ENCODE data around the gene SGCA.

SGCA gene

DNA sequence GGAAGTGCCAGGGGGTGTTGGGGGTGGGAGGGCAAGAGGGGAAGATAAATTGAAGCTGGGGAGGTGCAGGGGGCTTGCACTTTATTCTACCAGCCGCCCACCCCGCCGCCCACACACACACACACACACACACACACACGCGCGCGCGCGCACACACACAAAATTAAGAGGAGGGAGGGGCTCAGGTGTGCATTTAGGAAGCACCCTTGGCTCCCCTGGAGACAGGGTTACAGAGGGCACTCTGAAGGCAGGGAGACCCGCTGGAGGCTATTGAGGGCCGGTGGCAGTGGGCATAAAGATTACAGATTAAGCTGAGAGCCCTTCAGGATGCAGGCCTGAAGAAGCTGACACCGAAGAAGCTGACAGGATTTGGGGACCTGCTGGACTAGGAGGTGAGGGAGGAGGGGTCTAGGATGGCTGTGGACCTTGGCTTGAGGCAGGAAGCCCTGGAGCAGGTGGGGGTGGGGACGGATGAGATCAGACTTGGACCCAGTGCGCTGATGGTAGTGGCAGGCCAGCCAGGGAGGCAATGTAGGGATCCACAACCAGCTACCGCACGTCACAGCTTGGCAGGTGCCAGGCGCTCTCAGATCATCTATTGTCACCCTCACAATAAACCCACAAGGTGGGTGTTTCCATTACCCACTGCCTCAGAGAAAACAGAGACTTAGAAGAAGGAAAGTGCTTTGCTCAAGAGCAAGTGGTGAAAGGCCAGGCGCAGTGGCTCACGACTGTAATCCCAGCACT, 35.1 kb upstream of the SGCA start:
- Mint-ChIP-seq H3K36me3 (peaks cover 47% of the 10 kb centered on the region), H3K27ac (peak overlapping the region; percentile 88), H3K4me1 (peaks cover 43% of the 10 kb centered on the region), H3K4me3 (peak overlapping the region; percentile 67), H3K9me3 (no peaks in the 10 kb centered on the region)
- ATAC-seq (peak; percentile 4), DNase-seq (ENCODE audit: low spot score in 2 of 2) (no peak)

DNA sequence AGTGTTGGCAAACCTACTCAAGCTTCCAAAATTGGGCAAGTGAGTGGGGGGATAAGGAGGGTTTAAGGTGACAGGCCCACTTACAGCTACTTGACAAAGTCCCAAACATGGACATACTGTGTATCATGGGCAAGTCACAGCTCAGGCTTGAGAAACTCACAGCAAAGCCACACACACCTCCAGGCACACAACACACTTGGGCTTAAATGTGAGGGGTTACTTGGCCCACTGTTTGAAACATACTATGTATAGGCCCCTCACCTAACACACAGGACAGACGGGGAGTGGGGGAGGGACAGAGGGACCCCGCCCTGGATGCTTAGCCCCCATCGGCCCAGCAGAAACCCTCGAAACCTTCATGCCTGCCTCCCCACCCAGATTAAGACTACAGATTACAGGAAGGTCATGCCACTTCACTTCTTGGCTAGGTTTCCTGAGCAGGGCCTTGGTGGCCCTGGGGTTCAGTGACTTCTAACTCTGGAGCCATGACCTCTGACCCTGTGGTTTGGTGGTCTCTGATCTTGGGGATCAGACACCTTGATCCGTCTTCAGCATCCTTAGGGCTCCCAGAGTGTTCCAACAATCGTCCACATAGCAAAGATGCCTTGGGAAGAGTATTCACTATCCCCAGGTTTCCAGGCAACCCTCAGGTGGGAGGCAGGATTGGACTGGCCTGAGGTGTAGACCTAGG, 33.6 kb upstream of the SGCA start:
- peaks cover 63% of the 10 kb centered on the region for H3K36me3 Mint-ChIP-seq
- peaks cover 52% of the 10 kb centered on the region for H3K4me1 Mint-ChIP-seq
- no peak overlapping the region for H3K4me3 Mint-ChIP-seq
- ATAC-seq (no peak), DNase-seq (ENCODE audit: low spot score in 2 of 2) (no peak)
- no peaks in the 10 kb centered on the region for H3K9me3 Mint-ChIP-seq
- H3K27ac Mint-ChIP-seq: peak overlapping the region; percentile 88

DNA sequence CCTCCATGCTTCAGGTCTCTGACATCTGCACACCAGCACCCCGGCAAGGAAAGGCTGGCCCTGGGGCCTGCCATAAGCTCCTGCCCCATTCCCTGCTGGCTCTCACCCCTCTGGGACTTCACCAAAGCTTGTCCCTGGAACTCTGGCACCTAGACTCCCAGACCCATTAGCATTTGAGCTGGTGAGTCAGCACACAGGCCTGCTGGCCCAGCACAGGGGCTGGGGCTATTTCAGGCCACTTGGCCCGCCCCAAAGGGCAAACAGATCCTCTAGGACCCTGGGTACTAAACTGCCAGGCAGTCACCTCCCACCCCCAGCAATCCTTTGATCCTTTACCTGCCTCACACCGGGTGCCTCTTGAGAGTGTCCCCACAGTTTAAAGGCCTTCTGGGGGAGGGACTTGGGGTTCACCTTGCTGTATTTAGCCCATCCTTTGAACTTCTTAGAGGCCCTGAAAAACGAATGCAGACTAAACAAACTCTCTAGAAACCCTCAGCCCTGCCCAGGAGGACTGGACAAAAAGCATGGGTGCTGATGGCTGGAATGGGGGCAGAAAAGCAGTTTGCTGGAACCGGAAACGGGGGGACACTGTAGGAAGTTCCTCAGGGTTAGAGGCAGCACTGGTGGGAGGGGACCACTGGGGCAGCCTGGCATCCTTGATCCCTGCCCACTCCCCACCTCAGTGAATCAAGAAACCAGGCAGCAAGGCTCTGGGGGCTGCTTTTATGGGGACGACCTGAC, 32.6 kb upstream of the SGCA start:
- peaks cover 53% of the 10 kb centered on the region for H3K4me1 Mint-ChIP-seq

DNA sequence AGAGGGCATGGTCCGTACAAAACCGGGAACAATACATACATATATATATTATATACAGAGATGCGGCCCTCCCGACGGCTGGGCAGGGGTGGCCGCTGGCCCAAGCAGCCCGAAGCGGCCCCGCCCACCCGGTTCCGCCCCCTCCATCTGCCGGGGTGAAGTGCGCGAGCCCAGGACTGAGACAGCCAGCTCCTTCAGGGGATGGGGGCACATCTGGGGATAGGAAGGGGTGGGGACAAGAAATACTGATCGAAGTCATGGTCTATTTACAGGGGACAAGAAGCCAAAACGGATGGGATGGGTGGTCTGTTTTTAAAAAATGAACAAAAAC, 32.1 kb upstream of the SGCA start:
- Mint-ChIP-seq H3K27ac (no peak overlapping the region), H3K36me3 (peaks cover 72% of the 10 kb centered on the region), H3K4me3 (no peak overlapping the region), H3K9me3 (no peaks in the 10 kb centered on the region), H3K4me1 (peaks cover 48% of the 10 kb centered on the region)
- DNase-seq (ENCODE audit: low spot score in 2 of 2) (no peak), ATAC-seq (no peak)

More for the DNA sequence above, 32.6 kb upstream of the SGCA start:
- Mint-ChIP-seq H3K36me3 (peaks cover 72% of the 10 kb centered on the region), H3K27ac (no peak overlapping the region), H3K4me3 (no peak overlapping the region), H3K9me3 (no peaks in the 10 kb centered on the region)
- no peak for DNase-seq (ENCODE audit: low spot score in 2 of 2)
- ATAC-seq: no peak

DNA sequence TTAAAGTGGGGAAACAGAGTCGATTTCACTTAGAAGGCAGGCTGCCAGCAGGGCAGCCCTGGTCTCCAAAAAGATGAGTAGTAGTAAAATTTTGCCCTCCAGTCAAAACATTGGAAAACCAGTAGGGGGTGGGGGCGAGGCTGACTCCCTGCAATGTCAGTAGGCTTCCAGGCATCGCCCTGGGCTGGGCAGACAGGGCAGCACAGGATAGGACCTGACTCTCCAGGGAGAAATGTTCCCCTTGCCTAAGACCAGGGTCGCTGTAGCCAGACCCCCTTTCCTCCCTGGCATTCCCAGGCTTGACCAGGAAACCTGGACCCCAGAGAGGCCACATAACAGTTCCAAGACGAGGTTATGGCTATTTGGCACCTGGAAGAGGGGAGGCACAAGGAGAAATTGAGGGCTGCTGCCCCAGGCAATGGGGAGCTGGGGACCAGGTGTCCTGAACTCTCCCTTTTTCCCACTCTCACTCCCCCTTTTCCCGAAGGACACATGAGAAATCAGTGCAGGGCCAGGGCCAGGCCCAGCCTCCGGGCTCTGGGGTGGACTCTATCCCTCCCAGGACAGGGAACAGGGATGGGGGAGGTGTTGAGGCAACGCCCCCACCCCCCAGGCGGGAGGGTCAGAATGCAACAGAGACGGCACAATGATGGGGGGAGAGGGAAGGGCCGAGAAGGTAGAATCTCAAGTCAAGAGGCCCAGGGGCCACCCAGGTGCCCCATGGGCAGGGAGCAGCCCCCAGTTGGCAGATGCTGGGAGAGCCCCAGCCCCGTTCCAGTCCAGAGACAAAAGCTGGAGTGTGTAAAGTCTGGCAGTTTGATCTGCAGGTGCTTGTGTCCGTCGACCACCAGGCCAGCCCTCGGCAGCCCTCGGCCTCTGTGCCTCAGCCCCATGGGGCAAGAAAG, 31.3 kb upstream of the SGCA start:
- peaks cover 47% of the 10 kb centered on the region for H3K4me1 Mint-ChIP-seq
- no peak for DNase-seq (ENCODE audit: low spot score in 2 of 2)
- H3K4me3 Mint-ChIP-seq: no peak overlapping the region
- ATAC-seq: no peak
- peaks cover 76% of the 10 kb centered on the region for H3K36me3 Mint-ChIP-seq
- no peak overlapping the region for H3K27ac Mint-ChIP-seq
- no peaks in the 10 kb centered on the region for H3K9me3 Mint-ChIP-seq

DNA sequence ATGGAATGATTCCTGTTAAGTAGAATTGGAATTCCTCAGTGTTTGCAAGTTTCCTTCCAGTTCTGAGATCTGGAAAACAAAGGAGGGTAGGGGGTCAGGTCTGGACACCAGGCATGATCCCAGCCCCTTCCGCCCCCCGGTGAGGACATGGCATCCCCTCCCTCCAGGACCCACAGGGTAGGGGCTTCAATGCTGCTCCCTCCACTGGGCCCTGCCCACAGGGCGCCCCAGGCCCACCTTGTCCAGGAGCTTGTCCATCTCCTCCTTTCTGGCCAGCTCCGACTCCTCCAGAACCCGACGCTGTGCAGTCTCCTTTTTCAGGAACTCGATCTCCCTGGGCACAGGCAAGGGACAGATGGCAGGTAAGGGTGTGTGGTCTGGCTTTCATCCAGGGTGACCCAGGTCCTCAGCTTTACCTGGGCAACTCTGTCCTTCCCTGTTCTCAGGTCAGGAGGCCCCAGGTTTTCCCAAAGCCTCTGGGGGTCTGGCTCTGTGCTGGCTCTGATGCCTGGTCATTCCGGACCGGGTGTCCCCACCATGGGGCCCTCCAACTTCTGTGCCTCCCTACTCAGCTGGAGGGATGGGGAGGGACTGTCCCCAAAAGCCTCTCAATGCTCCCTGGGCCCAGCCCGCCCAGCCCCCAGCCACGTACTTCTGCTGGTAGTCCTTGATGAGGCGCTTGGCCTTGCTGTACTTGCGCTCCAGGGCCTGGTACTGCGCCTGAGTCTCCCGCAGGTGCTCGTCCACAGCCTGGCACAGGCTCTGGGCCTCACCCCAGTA, 30.3 kb upstream of the SGCA start:
- H3K36me3 Mint-ChIP-seq: peaks cover 81% of the 10 kb centered on the region
- peak overlapping the region; percentile 54 for H3K27ac Mint-ChIP-seq
- no peak overlapping the region for H3K4me3 Mint-ChIP-seq
- no peak for DNase-seq (ENCODE audit: low spot score in 2 of 2)
- H3K9me3 Mint-ChIP-seq: no peaks in the 10 kb centered on the region
- no peak for ATAC-seq
- H3K4me1 Mint-ChIP-seq: peaks cover 55% of the 10 kb centered on the region

DNA sequence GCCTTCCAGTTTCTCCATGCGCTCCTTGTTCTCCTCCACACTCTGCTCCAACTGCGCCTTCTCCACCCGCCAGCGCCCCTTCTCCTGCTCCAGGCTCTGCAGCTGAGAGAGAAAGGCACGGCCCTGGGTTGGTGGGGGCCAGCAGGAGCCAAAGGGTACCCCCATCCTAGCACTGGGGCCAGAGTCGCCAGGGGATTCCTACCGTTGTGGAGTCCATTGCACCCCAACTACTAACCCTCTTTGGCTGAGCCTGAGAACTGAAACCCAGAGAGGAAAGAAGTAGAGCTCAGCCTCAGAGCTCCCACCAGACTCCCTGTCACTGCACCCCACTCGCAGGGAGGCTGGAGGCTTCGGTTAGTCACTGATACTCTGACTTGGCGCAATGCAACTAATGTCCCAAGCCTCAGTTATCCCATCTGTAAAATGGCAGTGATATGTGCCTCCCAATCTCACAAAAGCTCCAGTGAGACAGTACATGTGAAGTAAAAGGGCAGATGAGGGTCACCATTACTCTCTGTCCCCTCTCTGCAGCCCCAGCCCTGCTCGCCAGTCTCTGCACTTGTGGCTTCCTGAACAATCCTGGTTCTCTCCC, 29.6 kb upstream of the SGCA start:
- H3K4me1 Mint-ChIP-seq: peaks cover 55% of the 10 kb centered on the region
- H3K9me3 Mint-ChIP-seq: no peaks in the 10 kb centered on the region
- peaks cover 83% of the 10 kb centered on the region for H3K36me3 Mint-ChIP-seq
- no peak overlapping the region for H3K4me3 Mint-ChIP-seq
- DNase-seq (ENCODE audit: low spot score in 2 of 2) (no peak), ATAC-seq (no peak)
- peak overlapping the region; percentile 87 for H3K27ac Mint-ChIP-seq

DNA sequence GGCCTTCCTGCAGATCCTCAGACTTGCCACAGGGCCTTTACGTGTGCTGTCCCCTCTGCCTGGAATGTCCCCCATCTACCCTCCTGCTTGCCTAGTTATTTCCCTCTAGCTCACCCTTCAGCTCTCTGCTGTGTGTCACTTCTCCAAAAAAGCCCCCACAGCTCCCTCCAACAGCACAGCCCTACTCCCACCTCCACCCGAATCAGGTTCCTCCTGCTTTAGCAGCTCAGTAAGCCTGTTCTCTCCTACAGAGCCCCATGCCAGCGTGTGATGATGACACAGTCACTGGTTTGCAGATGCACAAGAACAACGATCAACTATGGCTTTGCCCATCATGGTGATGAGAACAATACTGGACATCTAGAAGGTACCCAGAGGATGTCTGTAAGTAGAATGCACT, 28.8 kb upstream of the SGCA start:
- DNase-seq (ENCODE audit: low spot score in 2 of 2) (no peak), ATAC-seq (no peak)
- Mint-ChIP-seq H3K4me1 (peaks cover 56% of the 10 kb centered on the region), H3K9me3 (no peaks in the 10 kb centered on the region), H3K4me3 (no peak overlapping the region), H3K36me3 (peaks cover 86% of the 10 kb centered on the region), H3K27ac (peak overlapping the region; percentile 87)

DNA sequence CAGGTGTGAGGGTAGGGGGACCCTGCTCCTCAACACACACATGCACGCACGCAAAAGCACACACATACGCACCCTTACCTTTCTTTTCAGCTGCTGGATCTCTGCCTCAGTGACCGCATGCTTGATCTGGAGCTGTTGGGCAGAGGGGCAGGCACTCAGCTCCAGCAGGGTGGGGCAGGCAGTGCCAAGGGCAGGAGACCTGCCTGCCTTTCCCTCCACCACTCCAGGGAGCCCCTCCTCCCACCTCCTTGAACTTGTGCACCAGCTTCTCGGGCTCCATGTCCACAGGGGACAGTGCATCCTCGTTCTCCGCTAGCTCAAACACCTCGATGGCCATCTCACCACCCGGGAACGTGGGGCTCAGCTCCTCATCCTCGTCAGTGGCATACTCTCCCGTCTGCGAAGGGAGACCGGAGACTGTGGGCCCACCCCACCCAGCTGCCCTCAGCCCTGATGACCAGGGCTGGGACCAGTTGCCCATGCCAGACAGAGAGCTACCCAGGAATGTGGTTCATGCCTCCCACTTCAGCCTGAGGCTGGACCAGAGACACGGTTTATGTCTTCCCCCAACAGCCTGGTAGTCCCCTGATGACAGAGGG, 26.5 kb upstream of the SGCA start:
- Mint-ChIP-seq H3K9me3 (no peaks in the 10 kb centered on the region), H3K4me3 (no peak overlapping the region), H3K4me1 (peaks cover 67% of the 10 kb centered on the region), H3K36me3 (peaks cover 96% of the 10 kb centered on the region), H3K27ac (peak overlapping the region; percentile 79)
- ATAC-seq (no peak), DNase-seq (ENCODE audit: low spot score in 2 of 2) (no peak)

DNA sequence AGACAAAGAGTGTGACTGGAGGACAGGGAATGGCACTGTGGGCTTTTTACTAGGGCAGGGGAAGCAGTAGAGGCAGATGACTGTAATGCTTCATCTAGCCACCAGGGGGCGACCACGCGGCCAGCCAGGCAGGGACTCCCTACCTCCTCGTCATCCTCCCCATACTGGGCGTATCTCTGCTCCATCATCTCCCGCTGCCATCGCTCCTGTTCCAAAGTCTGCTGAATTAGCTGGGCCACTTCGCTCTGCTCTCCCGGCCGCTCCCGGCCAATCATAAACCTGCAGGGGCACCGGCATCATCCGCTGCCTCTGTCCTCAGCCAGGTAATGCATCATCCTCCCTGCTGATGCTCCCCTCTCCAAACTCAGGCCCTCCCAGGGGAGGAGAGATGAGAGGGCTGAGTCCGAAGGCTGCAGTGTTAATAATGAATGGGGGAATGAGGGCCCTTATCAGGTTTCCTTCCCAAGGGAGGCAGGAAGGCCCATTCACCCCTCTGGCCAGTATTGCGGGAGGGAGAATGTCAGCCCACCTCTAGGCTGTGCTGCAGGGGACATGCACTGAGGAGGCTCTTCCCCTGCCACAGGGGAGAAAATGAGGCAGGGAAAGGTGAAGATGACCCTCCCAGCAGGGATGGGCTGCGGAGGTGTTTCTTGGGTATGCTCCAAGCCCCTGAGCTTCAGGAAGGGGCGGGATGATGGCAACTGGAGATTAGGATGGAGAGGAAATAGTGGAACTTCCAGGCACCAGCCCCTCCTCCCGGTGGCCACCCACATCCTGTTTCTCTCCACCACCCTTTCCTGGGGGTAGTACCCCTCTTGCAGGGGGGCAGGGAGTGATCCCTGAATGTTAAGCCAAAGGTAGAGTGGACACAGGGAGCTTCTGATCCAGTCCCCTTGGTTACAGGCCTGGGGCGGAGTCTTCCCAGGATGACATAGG, 25.6 kb upstream of the SGCA start:
- peaks cover 100% of the 10 kb centered on the region for H3K36me3 Mint-ChIP-seq
- peak overlapping the region; percentile 79 for H3K27ac Mint-ChIP-seq
- H3K4me3 Mint-ChIP-seq: peak overlapping the region; percentile 59
- peaks cover 77% of the 10 kb centered on the region for H3K4me1 Mint-ChIP-seq
- ATAC-seq: peak; percentile 82
- peak; percentile 79 to 89 for DNase-seq (ENCODE audit: low spot score in 2 of 2)
- H3K9me3 Mint-ChIP-seq: no peaks in the 10 kb centered on the region

DNA sequence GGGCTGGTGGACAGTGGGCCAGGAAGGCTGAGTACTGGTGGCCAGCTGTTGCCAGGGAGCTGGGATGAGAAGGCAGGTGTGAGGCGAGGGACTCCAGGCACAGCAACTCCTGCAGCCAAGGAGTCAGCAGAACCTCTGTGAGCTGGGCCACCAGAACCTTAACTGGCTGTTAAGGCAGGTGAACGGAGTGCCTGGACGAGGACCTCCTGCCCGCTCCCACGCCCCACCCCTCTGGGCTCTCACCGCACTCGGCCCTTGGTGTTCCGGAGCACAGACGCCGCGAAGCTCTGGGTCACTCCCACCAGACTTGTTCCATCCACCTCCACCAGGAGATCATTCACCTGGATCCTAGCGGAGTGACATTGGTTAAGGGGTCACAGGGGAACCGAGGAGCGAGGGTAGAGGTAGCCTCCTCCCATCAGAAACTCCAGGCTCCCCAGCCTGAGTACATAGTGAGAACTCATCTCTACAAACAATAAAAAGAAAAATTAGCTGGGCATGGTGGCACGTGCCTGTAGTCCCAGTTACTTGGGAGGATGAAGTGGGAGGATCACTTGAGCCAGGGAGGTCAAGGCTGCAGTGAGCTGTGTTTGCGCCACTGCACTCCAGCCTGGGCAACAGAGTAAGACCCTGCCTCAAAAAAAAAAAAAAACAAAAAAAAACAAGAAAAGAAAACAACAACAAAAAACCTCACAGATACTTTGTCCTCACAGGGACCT, 24.6 kb upstream of the SGCA start:
- H3K4me3 Mint-ChIP-seq: peak overlapping the region; percentile 59
- no peaks in the 10 kb centered on the region for H3K9me3 Mint-ChIP-seq
- no peak for DNase-seq (ENCODE audit: low spot score in 2 of 2)
- ATAC-seq: no peak
- H3K27ac Mint-ChIP-seq: peak overlapping the region; percentile 79
- H3K4me1 Mint-ChIP-seq: peaks cover 86% of the 10 kb centered on the region
- peaks cover 99% of the 10 kb centered on the region for H3K36me3 Mint-ChIP-seq

DNA sequence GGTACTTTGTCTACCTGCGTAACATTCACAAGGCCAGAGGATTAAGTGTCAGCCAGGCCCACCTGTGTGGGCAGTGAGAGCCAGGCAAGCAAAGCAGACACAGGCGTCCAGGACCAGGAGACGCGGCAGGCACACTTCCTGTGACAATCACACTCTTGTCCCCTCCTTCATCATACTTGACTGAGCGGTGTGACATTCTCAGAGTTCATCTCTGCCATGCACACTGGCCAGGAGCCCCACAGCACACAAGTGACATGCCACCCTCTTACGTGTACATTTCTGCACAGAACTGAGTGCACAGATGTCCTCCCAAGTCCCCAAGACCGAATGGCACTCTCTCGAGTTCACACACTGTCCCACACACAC, 24.1 kb upstream of the SGCA start:
- DNase-seq (ENCODE audit: low spot score in 2 of 2): no peak

More for the DNA sequence above, 24.1 kb upstream of the SGCA start:
- H3K4me1 Mint-ChIP-seq: peaks cover 88% of the 10 kb centered on the region
- no peaks in the 10 kb centered on the region for H3K9me3 Mint-ChIP-seq
- H3K36me3 Mint-ChIP-seq: peaks cover 97% of the 10 kb centered on the region
- peak overlapping the region; percentile 79 for H3K27ac Mint-ChIP-seq
- peak overlapping the region; percentile 59 for H3K4me3 Mint-ChIP-seq
- ATAC-seq: peak; percentile 35
